Adrenal gland (tissue), 12 donors: ENCODE measurements around the gene SHB. TPM values are rescaled to one million over a fixed set of nuclear protein-coding genes. Genes with fewer than 3 reads are reported as not detected.
A peak's percentile ranks its signal among the peaks of the same experiment; 100 is the strongest.

Source experiments
- DNase-seq, 7 donors: peaks; one replicate each; pipeline ENCODE4 v3.0.0-alpha.2; 2019 to 2020
- H3K27ac ChIP-seq, 5 donors: fragments of 200-600 bp; sonication (generic) in 4 of 5; 1 replicate in 3 of 5; 2 replicates in 2 of 5; pipeline versions ENCODE4 v1.5.1 to v1.8.0; 2016 to 2020; ENCODE audit warnings: mild to moderate bottlenecking in 1 of 5
- H3K27me3 ChIP-seq: fragments of 200-600 bp; 2 replicates; pipeline ENCODE4 v1.8.0; 2021
- H3K36me3 ChIP-seq, 2 donors: fragments of 200-600 bp; replicated peaks in 1 of 2; 1 replicate in 1 of 2; 2 replicates in 1 of 2; pipeline versions ENCODE4 v1.5.1 to v1.8.0; 2018 to 2022
- H3K4me1 ChIP-seq, 2 donors: fragments of 200-600 bp; replicated peaks in 1 of 2; 1 replicate in 1 of 2; 2 replicates in 1 of 2; pipeline versions ENCODE4 v1.5.1 to v1.8.0; 2018 to 2021
- H3K4me3 ChIP-seq, 4 donors: fragments of 200-600 bp; sonication (generic) in 3 of 4; one replicate each; pipeline ENCODE4 v1.5.1; 2016 to 2018
- H3K9me3 ChIP-seq, 3 donors: fragments of 200-600 bp; sonication (generic) in 1 of 3; replicated peaks in 1 of 3; 1 replicate in 2 of 3; 2 replicates in 1 of 3; pipeline versions ENCODE4 v1.5.1 to v1.8.0; 2016 to 2021
- POLR2A ChIP-seq, 2 donors: fragments of 450-650 bp; IDR thresholded peaks; one replicate each; pipeline ENCODE4 v1.6.1; 2017; ENCODE audit warnings: antibody characterized with exemption in 2 of 2, mild to moderate bottlenecking in 2 of 2, moderate library complexity in 1 of 2
- WGBS, 4 donors: extraction: QIAGEN DNeasy Blood & Tissue Kit in 2 of 4; methylation state at CpG; one replicate each; pipeline versions ENCODE4 v1.1.5 to v1.1.7; 2013 to 2017; 5-methylcytosine and 5-hydroxymethylcytosine counted together
- intact Hi-C, 2 donors: fragments of 100-400 bp; cut with DNase I; formaldehyde crosslinking; loops; one replicate each; pipeline versions ENCODE4 v1.14.1 to v1.15.0; 2022 to 2023
- polyA plus RNA-seq, 3 donors: library from polyadenylated mRNA; stranded (reverse); fragments of 200-250 nt in 2 of 3; fragments of 350-450 nt in 1 of 3; fragmentation: Illumina TruSeq in 1 of 3; extraction: RNeasy Lipid Tissue Mini Kit (QIAGEN cat#74804) in 1 of 3; gene quantifications; one replicate each; pipeline ENCODE4 v1.2.3, GENCODE V29; 2013 to 2014
- total RNA-seq, 9 donors: library from RNA; depleted of rRNA in 4 of 9; stranded (reverse); fragments of >200 nt in 4 of 9; fragments of 120-200 nt in 1 of 9; fragmentation: NEBNext Ultra II Directional in 1 of 9; extraction: Animal tissue kit (Norgen Biotek cat#: 25700) in 1 of 9; gene quantifications; one replicate each; pipeline versions ENCODE4 v1.1.0 to v1.2.4, GENCODE V29; 2013 to 2023
- TF ChIP-seq, protein P1 (sequence below), 6 experiments: fragments of 450-650 bp in 4 of 6; fragments of 200-600 bp in 2 of 6; sonication (generic) in 1 of 6; IDR thresholded peaks; 1 replicate in 5 of 6; 2 replicates in 1 of 6; pipeline versions ENCODE4 v1.5.1 to v1.8.0; 2016 to 2021; ENCODE audit warnings: antibody characterized with exemption in 6 of 6, mild to moderate bottlenecking in 2 of 6, moderate library complexity in 1 of 6
- donor health status: healthy with polysubstance abuse.
- donor health status: Bipolar disorder and iron deficiency.
- donor health status: DM: yes; HTN: yes; CAD: no.
- donor health status: DM: no; HTN: no; CAD: no.
- donor health status: DM: no; HTN: no; CAD: no.
- donor health status: DM: yes; HTN: yes; CAD: no.

Gene SHB
- total and polyA plus RNA-seq, 12 donors, result 3.2 to 21.2 (median 11.1) TPM

DNA sequence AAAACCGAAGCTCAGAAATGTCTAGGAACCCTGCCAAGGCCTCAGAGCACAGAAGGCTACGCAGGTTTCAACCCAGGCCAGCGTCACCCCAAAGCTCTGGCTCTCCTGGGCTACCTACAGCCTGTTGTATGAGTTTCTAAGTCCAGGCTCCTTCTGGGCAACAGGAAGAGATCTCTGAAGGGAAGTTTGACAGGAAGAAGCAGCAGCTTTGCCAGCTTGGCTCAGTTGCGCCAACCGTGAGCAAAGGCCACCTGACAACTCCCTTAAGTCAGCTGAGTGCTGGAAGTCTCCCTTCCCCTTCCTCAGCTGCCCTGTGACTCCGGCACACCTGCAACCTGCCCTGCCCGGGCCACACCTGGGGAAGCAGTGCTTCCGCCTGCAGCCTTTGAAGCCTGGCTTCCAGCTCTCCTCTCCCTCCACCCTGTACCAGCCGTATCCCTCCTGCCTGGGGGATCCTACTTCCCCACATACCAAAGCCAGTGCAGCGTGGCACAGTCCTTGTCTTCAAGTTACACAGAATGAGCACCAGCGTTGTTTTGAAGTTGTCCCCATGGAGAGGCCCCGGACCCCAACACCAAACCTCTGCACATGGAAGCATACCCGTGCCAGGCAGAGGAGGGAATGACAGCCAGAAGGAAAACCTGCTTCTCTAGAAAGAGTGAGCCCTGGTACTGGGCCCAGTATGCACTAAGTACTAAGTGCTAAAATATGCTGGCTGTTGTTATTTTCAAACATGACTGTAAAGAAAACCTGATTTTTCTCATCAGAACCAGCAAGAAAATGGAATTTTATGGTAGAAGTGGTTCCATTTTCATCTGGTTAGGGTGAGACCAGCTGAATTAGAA lies 36.5 kb downstream of the SHB start:
- Histone ChIP-seq H3K9me3 (no peaks in the 10 kb centered on the region), H3K4me1 (peaks cover 9 to 37% of the 10 kb centered on the region in 2 donors), H3K36me3 (no peaks in the 10 kb centered on the region), H3K27me3 (no peaks in the 10 kb centered on the region), H3K4me3 (no peak overlapping the region), H3K27ac (peak overlapping the region in 1 of 5 donors; percentile 47)
- DNase-seq, result no peak
- intact Hi-C loops, result no loop called here
- 76 to 82% (median 78%) methylated on average over 11 to 13 of the region's 13 CpGs for WGBS, 4 donors
- TF ChIP-seq, protein P1, sequence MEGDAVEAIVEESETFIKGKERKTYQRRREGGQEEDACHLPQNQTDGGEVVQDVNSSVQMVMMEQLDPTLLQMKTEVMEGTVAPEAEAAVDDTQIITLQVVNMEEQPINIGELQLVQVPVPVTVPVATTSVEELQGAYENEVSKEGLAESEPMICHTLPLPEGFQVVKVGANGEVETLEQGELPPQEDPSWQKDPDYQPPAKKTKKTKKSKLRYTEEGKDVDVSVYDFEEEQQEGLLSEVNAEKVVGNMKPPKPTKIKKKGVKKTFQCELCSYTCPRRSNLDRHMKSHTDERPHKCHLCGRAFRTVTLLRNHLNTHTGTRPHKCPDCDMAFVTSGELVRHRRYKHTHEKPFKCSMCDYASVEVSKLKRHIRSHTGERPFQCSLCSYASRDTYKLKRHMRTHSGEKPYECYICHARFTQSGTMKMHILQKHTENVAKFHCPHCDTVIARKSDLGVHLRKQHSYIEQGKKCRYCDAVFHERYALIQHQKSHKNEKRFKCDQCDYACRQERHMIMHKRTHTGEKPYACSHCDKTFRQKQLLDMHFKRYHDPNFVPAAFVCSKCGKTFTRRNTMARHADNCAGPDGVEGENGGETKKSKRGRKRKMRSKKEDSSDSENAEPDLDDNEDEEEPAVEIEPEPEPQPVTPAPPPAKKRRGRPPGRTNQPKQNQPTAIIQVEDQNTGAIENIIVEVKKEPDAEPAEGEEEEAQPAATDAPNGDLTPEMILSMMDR (IDR thresholded peaks at IDR 0.05), result no peak
- no peak for TF ChIP-seq POLR2A (IDR thresholded peaks at IDR 0.05)

DNA sequence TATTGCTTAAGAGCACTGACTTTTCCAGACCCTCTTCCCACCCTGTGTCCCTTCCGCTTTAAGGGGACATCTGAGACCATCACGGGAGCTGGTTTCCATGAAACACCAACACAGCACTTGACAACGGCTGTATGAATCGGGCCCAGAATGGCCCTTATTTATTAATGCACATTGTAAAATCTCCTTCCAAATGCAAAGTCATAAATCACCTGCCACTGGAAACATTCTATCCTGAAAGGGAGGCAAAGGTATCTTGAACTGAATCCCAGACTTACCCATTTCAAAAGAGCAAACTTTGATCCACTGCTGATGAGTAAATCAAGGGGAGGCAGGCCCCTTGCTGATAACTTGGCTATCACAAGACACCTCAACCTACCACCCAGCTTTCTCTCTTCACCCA lies 37.4 kb downstream of the SHB start:
- TF ChIP-seq POLR2A (IDR thresholded peaks at IDR 0.05), result no peak
- TF ChIP-seq, protein P1 (IDR thresholded peaks at IDR 0.05), result no peak
- 55 to 67% (median 64%) methylated on average over 4 of the region's 4 CpGs for WGBS, 4 donors
- Histone ChIP-seq H3K36me3 (no peaks in the 10 kb centered on the region), H3K4me3 (no peak overlapping the region), H3K27ac (peak overlapping the region in 1 of 5 donors; percentile 47), H3K9me3 (no peaks in the 10 kb centered on the region), H3K4me1 (peaks cover 9 to 37% of the 10 kb centered on the region in 2 donors), H3K27me3 (no peaks in the 10 kb centered on the region)
- intact Hi-C loops, result no loop called here
- DNase-seq, result no peak

DNA sequence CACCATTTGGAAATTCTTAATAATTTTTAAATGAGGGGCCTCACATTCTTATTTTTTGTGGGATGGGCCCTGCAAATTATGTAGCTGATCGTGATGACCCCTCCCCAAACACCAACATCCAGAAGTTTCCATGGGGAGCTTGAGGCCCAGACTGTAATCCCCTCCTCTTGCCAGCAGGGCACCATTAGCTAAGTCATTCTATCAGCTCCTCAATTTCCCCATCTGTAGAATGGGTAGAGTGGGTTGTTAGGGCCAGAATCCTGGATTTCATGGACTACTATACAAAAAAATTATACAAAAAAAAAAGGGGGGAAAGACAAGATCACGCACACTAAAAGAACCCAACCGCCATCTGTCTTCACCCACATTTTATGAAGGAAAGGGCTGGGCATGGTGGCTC lies 38.4 kb downstream of the SHB start:
- H3K9me3 ChIP-seq, result no peaks in the 10 kb centered on the region
- TF ChIP-seq, protein P1 (IDR thresholded peaks at IDR 0.05), result no peak
- TF ChIP-seq POLR2A (IDR thresholded peaks at IDR 0.05), result no peak
- intact Hi-C loops, result no loop called here
- 91 to 98% (median 95%) methylated on average over 3 of the region's 3 CpGs for WGBS, 4 donors
- H3K27me3 ChIP-seq, result no peaks in the 10 kb centered on the region
- no peak for DNase-seq
- H3K36me3 ChIP-seq, result no peaks in the 10 kb centered on the region
- H3K4me3 ChIP-seq, result no peak overlapping the region
- no peak overlapping the region for H3K27ac ChIP-seq
- peaks cover under 1 to 37% of the 10 kb centered on the region in 2 donors for H3K4me1 ChIP-seq

DNA sequence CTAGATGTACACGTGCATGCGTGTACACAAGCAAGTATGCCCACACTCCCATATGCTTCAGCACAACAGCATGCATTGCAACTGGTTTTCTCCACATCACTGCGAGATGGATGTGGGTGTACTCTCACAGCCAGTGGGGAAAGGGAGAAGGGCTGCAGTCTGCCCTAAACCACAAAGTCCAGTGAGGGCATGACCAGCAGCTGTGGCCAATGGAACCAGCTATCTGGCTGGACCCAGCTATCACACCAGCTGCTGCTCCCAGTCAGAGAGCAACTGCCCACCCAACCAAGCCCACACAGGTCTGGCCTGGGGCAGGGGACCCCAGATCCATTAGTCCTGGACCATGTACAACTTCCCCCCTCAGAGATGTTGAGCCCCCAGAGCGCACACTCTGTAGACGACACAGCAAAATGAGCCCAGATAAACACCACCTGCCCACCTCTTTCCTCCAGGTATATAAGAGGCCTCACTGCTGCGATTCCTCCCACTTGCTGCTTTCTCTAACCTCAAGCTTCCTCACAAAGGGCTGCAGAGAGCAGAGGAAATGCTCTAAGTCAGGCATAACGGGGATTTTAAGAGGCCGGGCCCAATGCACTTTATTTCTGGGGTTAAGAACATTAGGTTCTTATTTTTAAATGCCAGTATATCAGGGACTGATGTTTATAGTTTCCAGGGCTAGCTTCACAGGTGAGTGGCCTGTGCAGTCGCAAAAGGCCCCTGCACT lies 39.0 kb downstream of the SHB start:
- Histone ChIP-seq H3K27ac (no peak overlapping the region), H3K4me3 (no peak overlapping the region), H3K36me3 (no peaks in the 10 kb centered on the region), H3K4me1 (peaks cover 0 to 37% of the 10 kb centered on the region in 2 donors), H3K27me3 (no peaks in the 10 kb centered on the region), H3K9me3 (no peaks in the 10 kb centered on the region)
- DNase-seq, result no peak
- 84 to 94% (median 91%) methylated on average over 8 to 9 of the region's 9 CpGs for WGBS, 4 donors
- TF ChIP-seq POLR2A (IDR thresholded peaks at IDR 0.05), result no peak
- TF ChIP-seq, protein P1 (IDR thresholded peaks at IDR 0.05), result no peak
- intact Hi-C loops, result no loop called here
